RKO (cell line): Measurements from ENCODE around the gene MN1.

Experiments used
- DNase-seq: peaks from one replicate; pipeline ENCODE4 v3.0.0-alpha.2; 2016; ENCODE audit warnings: low spot score

MN1 gene

GRCh38 chr22:27801616-27802345, at the start of gene MN1:
MN1 (minus strand) TSS chr22:27801756; CDS start chr22:27800543, 1,213 bp downstream.
- DNase-seq: no peak

GRCh38 chr22:27850000-27850521, 48.5 kb upstream of the MN1 start:
- DNase-seq: no peak

- no peak for DNase-seq
Observed at GRCh38 chr22:27848005-27848404, 46.4 kb upstream of the MN1 start.

DNA sequence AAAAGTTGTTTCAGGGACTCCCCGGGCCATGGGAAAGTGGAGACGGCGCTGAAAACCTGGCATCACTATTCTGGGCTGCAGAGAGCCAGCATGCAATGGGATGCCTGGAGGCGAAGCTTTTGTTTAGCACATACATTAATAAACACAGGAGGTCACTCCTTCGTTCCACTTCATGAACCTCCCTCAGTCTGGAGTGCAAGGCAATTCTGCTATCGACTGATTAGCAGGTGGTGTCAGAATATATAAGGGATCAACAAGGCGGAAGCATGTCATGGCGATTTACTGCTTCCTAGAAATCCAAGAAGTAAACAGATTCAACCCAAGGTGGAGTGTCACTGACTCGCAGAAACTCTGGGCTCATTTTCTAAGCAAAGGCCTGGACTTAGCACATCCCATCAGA, 45.4 kb upstream of the MN1 start:
- DNase-seq: no peak

- no peak for DNase-seq
Observed at GRCh38 chr22:27846248-27846757, 44.7 kb upstream of the MN1 start.

DNA sequence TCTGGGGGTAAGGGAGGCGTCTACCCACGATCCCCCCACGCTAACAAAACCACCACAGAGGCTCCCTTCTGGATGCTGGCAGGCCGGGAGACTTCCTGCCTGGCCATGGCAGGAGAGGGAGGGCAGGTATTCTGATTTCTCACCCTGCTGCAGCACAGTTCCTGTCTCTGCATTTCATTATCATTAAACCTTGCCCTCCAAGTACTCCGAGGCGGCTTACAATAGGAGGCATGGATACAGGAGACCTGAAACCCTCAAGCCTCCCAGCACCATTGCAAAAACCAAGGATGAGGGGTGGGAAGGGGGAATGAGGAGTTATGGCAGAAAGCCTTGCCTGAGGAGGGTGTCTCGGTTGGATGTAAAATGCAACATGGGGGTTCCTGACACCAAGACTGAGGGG, 44.1 kb upstream of the MN1 start:
- DNase-seq: no peak

DNA sequence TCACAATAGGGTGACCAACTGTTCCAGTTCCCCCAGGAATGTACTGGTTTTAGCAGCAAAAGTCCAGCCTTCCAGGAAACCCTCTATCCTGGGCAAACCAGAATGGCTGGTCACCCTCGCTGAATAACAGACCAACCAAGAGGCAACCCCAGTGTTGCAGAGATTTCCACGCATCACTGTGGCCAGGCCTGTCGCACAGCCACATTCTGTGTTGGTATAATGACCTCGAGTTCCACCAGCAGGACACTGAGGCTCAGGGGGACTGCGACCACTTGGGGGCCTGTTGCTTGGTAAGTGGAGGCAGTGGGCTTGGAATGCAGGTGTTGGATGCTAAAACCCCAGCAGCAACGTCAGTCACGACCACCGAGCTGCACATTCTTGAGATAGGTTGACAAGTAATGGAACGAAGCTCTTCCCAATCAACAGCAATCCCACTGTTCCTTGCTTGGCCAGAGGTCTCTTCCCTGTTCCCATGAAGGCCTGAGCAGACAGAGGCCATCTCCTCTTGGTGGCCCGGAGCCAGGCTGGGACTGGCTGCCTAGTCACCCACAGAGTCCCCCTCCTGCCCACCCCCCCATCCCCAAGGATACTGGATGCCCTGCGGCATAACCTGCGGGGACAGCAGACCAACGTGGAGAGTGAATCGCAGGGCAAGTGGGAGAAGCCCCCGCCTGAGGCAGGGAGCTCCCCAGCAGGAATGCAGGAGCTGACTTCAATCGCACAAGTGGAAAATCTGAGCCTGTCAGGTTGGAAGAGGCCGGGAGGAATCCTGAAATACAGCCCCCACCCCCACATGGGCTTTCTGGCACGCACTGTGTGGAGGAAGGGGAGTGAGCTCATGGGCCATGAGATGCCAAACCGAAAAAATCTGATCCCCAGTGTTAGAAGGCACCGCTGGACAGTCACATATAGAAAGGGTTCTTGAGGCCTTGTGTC, 43.4 kb upstream of the MN1 start:
- no peak for DNase-seq

- no peak for DNase-seq
Observed at GRCh38 chr22:27844256-27844655, 42.7 kb upstream of the MN1 start.

GRCh38 chr22:27843441-27843840, 41.9 kb upstream of the MN1 start:
- DNase-seq: no peak

DNA sequence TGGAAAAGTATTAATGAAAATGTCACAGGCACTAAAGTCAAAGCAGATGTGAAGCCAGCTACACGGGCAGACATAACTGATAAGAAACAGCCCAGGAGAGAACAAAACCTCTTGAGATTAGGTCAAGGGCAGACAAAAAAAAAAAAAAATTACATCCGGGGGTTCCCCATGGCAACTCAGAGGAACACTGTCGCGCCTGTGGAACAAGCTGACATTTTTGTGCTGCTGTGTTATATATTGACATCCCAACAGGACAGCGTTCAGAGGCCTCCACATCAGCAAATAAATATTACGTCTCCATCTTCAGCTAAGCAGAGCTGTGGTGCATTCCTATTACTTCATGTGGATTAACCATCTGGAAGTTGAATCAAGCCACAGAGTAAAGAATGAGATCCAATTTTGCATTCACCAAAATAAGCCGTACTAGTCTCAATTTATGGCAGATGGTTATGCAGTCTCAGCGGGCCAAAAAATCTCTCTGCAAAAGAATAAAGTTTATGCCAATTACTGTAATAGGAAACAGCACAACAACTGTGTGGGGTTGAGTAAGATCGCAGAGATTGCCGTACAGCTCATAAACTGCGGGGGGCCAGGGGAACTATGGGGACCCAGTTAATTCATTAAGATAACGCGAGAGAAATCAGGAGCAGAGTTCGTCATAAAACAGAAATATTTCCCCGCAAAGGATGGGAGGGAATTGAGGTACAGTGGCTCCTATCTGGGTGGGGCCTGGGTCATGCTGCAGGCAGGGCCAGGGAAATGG, 41.3 kb upstream of the MN1 start:
- no peak for DNase-seq

GRCh38 chr22:27842201-27842600, 40.6 kb upstream of the MN1 start:
- no peak for DNase-seq

- no peak for DNase-seq
Observed at GRCh38 chr22:27840436-27840835, 38.9 kb upstream of the MN1 start.

- DNase-seq: no peak
Observed at GRCh38 chr22:27839057-27839660, 37.6 kb upstream of the MN1 start.

DNA sequence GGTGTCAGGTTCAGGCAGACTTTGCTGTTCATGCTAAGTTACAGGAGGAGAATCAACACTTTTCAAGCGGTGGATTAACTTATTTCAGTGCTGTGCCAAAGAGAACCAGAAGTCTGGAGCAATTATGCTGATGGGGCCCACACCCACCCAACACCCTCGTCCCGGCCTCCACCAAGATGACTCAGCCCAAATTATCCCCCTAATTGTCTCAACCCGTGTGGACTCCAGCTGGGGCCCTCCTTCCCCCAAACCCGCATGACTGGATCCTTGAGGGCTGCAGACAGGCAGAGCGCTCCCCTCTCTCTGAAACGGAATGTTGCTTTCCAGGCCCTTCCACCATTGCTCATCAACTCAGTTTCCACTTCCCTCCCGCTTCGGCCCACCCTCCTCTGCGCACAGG, 34.6 kb upstream of the MN1 start:
- no peak for DNase-seq

- no peak for DNase-seq
Observed at GRCh38 chr22:27835446-27835845, 33.9 kb upstream of the MN1 start.

- DNase-seq: no peak
Observed at GRCh38 chr22:27834364-27835185, 33.0 kb upstream of the MN1 start.

DNA sequence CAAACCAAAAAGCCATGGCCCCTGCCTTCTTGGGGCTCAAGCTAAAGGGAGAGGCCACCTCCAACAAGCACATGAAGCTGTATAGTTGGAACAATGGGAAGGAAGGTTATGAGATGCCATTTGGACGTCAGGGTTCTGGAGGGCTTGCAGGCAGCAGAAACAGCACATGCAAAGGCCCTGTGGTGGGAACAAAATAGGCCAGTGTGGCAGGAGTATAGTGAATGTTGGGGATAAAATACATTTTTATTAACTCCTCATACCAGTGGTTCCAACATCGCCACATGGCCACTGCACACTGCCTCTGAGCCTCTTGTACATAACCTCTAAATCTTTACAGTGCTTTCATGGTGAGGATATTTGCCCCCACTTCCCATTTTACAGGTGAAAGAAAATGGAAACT, 32.2 kb upstream of the MN1 start:
- DNase-seq: no peak

GRCh38 chr22:27832606-27833005, 31.1 kb upstream of the MN1 start:
- DNase-seq: no peak

GRCh38 chr22:27829620-27830019, 28.1 kb upstream of the MN1 start:
- no peak for DNase-seq
